ENCODE measurements around the gene IP6K3. TPM values are rescaled to one million over a fixed set of nuclear protein-coding genes. Genes with fewer than 3 reads are reported as not detected.

IP6K3 gene
- total and polyA plus RNA-seq, 2 experiments from 2014 or later: 0.14 to 0.16 TPM

GRCh38 chr6:33691456-33692077 is 55.1 kb downstream of the IP6K3 start (continued):
- TF ChIP-seq ZNF462 (CRISPR knock-in tag; IDR thresholded peaks at IDR 0.05) (no peak), EZH2phosphoT487 (IDR thresholded peaks at IDR 0.05; ENCODE audit: unreplicated experiment) (no peak), POLR2AphosphoS5 (IDR thresholded peaks at IDR 0.05; ENCODE audit: low read depth) (no peak), EZH2 (IDR thresholded peaks at IDR 0.05; ENCODE audit: low read depth, unreplicated experiment) (no peak), ZNF331 (CRISPR knock-in tag; IDR thresholded peaks at IDR 0.05; ENCODE audit: low read depth) (no peak)

- no peak for ATAC-seq
- Histone ChIP-seq H3K4me1 (ENCODE audit: insufficient read depth) (no peaks in the 10 kb centered on the region), H3K27ac (ENCODE audit: low read depth) (no peak overlapping the region), H3F3A (replicated peaks; ENCODE audit: low read depth) (no peaks in the 10 kb centered on the region), H4K20me1 (replicated peaks; ENCODE audit: insufficient read depth) (no peaks in the 10 kb centered on the region; the same call in 1 of the 2 replicates), H3K79me2 (replicated peaks; ENCODE audit: insufficient read depth) (no peaks in the 10 kb centered on the region), H3K36me3 (ENCODE audit: insufficient read depth) (peaks cover 10% of the 10 kb centered on the region; the same call in 1 of the 2 replicates), H3K27me3 (ENCODE audit: insufficient read depth) (no peaks in the 10 kb centered on the region), H2AFZ (no peak overlapping the region), H3K4me3 (no peak overlapping the region), H3K9me2 (ENCODE audit: insufficient read depth) (no peaks in the 10 kb centered on the region), H3K4me2 (no peak overlapping the region)
- Mint-ChIP-seq H3K27ac (no peak overlapping the region), H3K4me3 (no peak overlapping the region), H3K4me1 (peaks cover 12% of the 10 kb centered on the region), H3K36me3 (ENCODE audit: low read depth) (peaks cover 43% of the 10 kb centered on the region), H3K9me3 (no peaks in the 10 kb centered on the region; the same call in 2 of the 3 replicates), H3K27me3 (ENCODE audit: insufficient read depth, low read depth, poor library complexity) (peaks cover 27% of the 10 kb centered on the region)
- no peak for TF ChIP-seq ZNF331 (CRISPR knock-in tag; IDR thresholded peaks at IDR 0.05; ENCODE audit: low read depth)
- no peak for TF ChIP-seq JUNB (IDR thresholded peaks at IDR 0.05; ENCODE audit: unreplicated experiment)
- no peak for TF ChIP-seq CREB1 (CRISPR knock-in tag; IDR thresholded peaks at IDR 0.05; ENCODE audit: low read depth)
- no peak for TF ChIP-seq EZH2 (IDR thresholded peaks at IDR 0.05; ENCODE audit: low read depth, unreplicated experiment)
- TF ChIP-seq ETS1 (IDR thresholded peaks at IDR 0.05): no peak
- TF ChIP-seq STAT1 (IDR thresholded peaks at IDR 0.05; ENCODE audit: unreplicated experiment): no peak
- TF ChIP-seq CTCF (conservative IDR thresholded peaks at IDR 0.05; ENCODE audit: low read depth in 2 of 2): peak in 1 of 2 experiments; percentile 14; a peak in 1 of 4 replicates
- no peak for TF ChIP-seq POLR2AphosphoS5 (IDR thresholded peaks at IDR 0.05; ENCODE audit: low read depth)
- TF ChIP-seq NANOG (IDR thresholded peaks at IDR 0.05; ENCODE audit: borderline replicate concordance): no peak
- DNase-seq (ENCODE audit: low spot score): no peak
These were observed 55.9 kb downstream of the IP6K3 start for GRCh38 chr6:33690766-33691165.

Data from GM23338 (cell line).